ENCODE measurements around the gene CACNA1I. TPM values are rescaled to one million over a fixed set of nuclear protein-coding genes. Genes with fewer than 3 reads are reported as not detected.

The CACNA1I gene
- polyA plus RNA-seq, 1 experiment, result not detected

- Histone ChIP-seq H3K4me3 (ENCODE audit: low read depth, low read length) (no peak overlapping the region), H3K27me3 (ENCODE audit: control insufficient read depth, insufficient read depth, low read length) (peaks cover 35% of the 10 kb centered on the region), H3K27ac (ENCODE audit: low read depth, low read length) (no peak overlapping the region), H3K9me3 (ENCODE audit: control insufficient read depth, insufficient read depth, low read length) (no peaks in the 10 kb centered on the region; the same call in 1 of the 2 replicates)
- ChIA-PET CTCF (no interaction called here), POLR2A (no interaction called here)
- TF ChIP-seq CTCF (IDR thresholded peaks at IDR 0.05; ENCODE audit: low read depth, low read length), result no peak
- DNase-seq (ENCODE audit: low read depth, low spot score), result no peak
Observed at GRCh38 chr22:39641660-39642310, 71.2 kb downstream of the CACNA1I start.

GRCh38 chr22:39643311-39644083 is 72.9 kb downstream of the CACNA1I start:
- H3K27ac ChIP-seq (ENCODE audit: low read depth, low read length), result no peak overlapping the region
- H3K9me3 ChIP-seq (ENCODE audit: control insufficient read depth, insufficient read depth, low read length), result no peaks in the 10 kb centered on the region; the same call in 1 of the 2 replicates
- peaks cover 43% of the 10 kb centered on the region for H3K27me3 ChIP-seq (ENCODE audit: control insufficient read depth, insufficient read depth, low read length)
- no peak for TF ChIP-seq CTCF (IDR thresholded peaks at IDR 0.05; ENCODE audit: low read depth, low read length)
- ChIA-PET CTCF (no interaction called here), POLR2A (no interaction called here)
- no peak for DNase-seq (ENCODE audit: low read depth, low spot score)
- no peak overlapping the region for H3K4me3 ChIP-seq (ENCODE audit: low read depth, low read length)

- POLR2A ChIA-PET, result no interaction called here
- no peak overlapping the region for H3K27ac ChIP-seq (ENCODE audit: low read depth, low read length)
- TF ChIP-seq CTCF (IDR thresholded peaks at IDR 0.05; ENCODE audit: low read depth, low read length), result no peak
- H3K4me3 ChIP-seq (ENCODE audit: low read depth, low read length), result no peak overlapping the region
- H3K27me3 ChIP-seq (ENCODE audit: control insufficient read depth, insufficient read depth, low read length), result peaks cover 46% of the 10 kb centered on the region
- no peaks in the 10 kb centered on the region; the same call in 1 of the 2 replicates for H3K9me3 ChIP-seq (ENCODE audit: control insufficient read depth, insufficient read depth, low read length)
- CTCF ChIA-PET, result no interaction called here
- DNase-seq (ENCODE audit: low read depth, low spot score), result no peak
Observed at GRCh38 chr22:39645532-39645931, 75.0 kb downstream of the CACNA1I start.

GRCh38 chr22:39646398-39647063 is 76.0 kb downstream of the CACNA1I start:
- DNase-seq (ENCODE audit: low read depth, low spot score), result no peak
- no peak for TF ChIP-seq CTCF (IDR thresholded peaks at IDR 0.05; ENCODE audit: low read depth, low read length)
- ChIA-PET CTCF (no interaction called here), POLR2A (no interaction called here)
- peaks cover 7% of the 10 kb centered on the region for H3K9me3 ChIP-seq (ENCODE audit: control insufficient read depth, insufficient read depth, low read length)
- no peak overlapping the region for H3K4me3 ChIP-seq (ENCODE audit: low read depth, low read length)
- H3K27me3 ChIP-seq (ENCODE audit: control insufficient read depth, insufficient read depth, low read length), result peaks cover 48% of the 10 kb centered on the region
- no peak overlapping the region for H3K27ac ChIP-seq (ENCODE audit: low read depth, low read length)

Measured in AG04450 (cell line).